ENCODE data around the gene CLDN34.

Gene CLDN34

GRCh38 chrX:9937761-9938160 lies 29.4 kb upstream of the CLDN34 start:
- no peak for TF ChIP-seq TCF12 (IDR thresholded peaks at IDR 0.05; ENCODE audit: low read depth)
- no peak for TF ChIP-seq EGR1 (IDR thresholded peaks at IDR 0.05)
- TF ChIP-seq TEAD4 (IDR thresholded peaks at IDR 0.05): no peak
- no peak for TF ChIP-seq REST (IDR thresholded peaks at IDR 0.05; ENCODE audit: low read depth)
- no peak for TF ChIP-seq RAD21 (IDR thresholded peaks at IDR 0.05; ENCODE audit: low read depth)
- TF ChIP-seq ZBTB7A (IDR thresholded peaks at IDR 0.05; ENCODE audit: low read depth): no peak
- TF ChIP-seq FOXM1 (IDR thresholded peaks at IDR 0.05; ENCODE audit: borderline replicate concordance, low read depth): no peak
- no peak for TF ChIP-seq YY1 (IDR thresholded peaks at IDR 0.05; ENCODE audit: low read depth)
- TF ChIP-seq EP300 (IDR thresholded peaks at IDR 0.05; ENCODE audit: borderline replicate concordance): no peak
- no peak for TF ChIP-seq CEBPB (IDR thresholded peaks at IDR 0.05)
- TF ChIP-seq CREB1 (IDR thresholded peaks at IDR 0.05; ENCODE audit: low read depth): no peak

DNA sequence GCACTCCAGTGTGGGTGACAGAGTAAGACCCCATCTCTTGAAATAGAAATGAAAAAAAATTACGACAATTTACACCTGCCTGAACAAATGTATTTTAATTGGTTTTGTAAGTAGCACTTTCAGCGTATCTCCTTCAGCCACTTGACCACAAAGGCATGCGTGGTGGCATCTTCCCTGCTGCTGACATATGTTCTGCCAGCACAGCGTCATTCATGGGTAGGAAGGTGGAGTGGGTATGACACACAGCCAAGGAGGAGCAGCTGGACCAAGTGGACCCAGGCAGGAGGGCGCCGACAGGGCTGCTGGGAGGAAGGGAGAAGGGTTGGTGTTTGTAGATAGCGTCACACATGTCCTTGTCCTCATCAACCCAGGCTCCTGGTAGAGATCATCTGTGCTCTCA lies 28.6 kb upstream of the CLDN34 start:
- TF ChIP-seq RAD21 (IDR thresholded peaks at IDR 0.05; ENCODE audit: low read depth) (no peak), EP300 (IDR thresholded peaks at IDR 0.05; ENCODE audit: borderline replicate concordance) (no peak), NFIC (IDR thresholded peaks at IDR 0.05) (no peak), EGR1 (IDR thresholded peaks at IDR 0.05) (no peak), TEAD4 (IDR thresholded peaks at IDR 0.05) (no peak), TAF1 (IDR thresholded peaks at IDR 0.05; ENCODE audit: low read depth) (no peak), YY1 (IDR thresholded peaks at IDR 0.05; ENCODE audit: low read depth) (no peak), CEBPB (IDR thresholded peaks at IDR 0.05) (no peak), TCF12 (IDR thresholded peaks at IDR 0.05; ENCODE audit: low read depth) (no peak), REST (IDR thresholded peaks at IDR 0.05; ENCODE audit: low read depth) (no peak), CREB1 (IDR thresholded peaks at IDR 0.05; ENCODE audit: low read depth) (no peak), ZBTB7A (IDR thresholded peaks at IDR 0.05; ENCODE audit: low read depth) (no peak), FOXM1 (IDR thresholded peaks at IDR 0.05; ENCODE audit: borderline replicate concordance, low read depth) (no peak), MAX (IDR thresholded peaks at IDR 0.05) (no peak)
- TF ChIP-seq, protein P1, sequence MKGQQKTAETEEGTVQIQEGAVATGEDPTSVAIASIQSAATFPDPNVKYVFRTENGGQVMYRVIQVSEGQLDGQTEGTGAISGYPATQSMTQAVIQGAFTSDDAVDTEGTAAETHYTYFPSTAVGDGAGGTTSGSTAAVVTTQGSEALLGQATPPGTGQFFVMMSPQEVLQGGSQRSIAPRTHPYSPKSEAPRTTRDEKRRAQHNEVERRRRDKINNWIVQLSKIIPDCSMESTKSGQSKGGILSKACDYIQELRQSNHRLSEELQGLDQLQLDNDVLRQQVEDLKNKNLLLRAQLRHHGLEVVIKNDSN (IDR thresholded peaks at IDR 0.05): no peak

DNA sequence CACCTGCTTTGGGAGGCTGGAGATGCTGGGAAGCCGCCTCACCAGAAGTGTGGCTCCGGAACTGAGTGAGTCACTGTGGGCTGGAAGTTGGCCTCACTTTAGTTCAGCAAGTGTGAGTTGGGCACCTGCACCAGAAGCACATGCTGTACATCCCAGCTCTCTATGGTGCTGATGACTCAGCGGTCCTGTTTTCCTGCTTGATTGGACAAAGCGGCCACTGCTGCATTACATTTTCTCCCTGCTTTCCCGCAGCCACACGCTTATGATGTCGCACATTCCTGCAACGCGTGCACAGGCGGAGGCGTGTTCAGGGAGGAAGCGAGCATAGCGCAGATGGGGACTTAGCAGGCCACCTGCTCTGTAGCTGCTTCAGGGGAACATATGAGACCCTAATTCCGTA lies 26.7 kb upstream of the CLDN34 start:
- TF ChIP-seq TEAD4 (IDR thresholded peaks at IDR 0.05): peak; percentile 66; the same call in 1 of the 2 replicates
- TF ChIP-seq TAF1 (IDR thresholded peaks at IDR 0.05; ENCODE audit: low read depth): no peak
- peak; percentile 87 for TF ChIP-seq MAX (IDR thresholded peaks at IDR 0.05)
- TF ChIP-seq, protein P1 (IDR thresholded peaks at IDR 0.05): no peak
- TF ChIP-seq TCF12 (IDR thresholded peaks at IDR 0.05; ENCODE audit: low read depth): no peak

DNA sequence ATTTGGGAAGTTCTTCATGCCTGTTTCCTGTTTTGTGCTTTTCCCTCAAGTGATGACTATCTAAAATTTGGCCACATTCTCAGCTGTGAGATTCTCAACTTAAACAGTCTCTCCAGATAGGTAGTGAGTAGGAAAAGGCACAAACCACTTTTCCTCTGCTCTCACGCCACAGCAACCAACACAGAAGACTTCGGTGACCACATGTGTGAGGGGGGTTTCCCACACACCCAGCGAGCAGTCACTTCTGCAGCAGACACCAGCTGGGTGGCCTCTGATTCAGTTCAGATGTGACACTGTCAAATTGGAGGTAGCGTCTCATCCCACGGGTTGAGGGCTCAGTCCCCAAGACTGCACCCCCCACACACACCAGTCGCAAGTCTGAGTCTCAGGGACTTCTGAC lies 25.1 kb upstream of the CLDN34 start:
- TF ChIP-seq, protein P1 (IDR thresholded peaks at IDR 0.05): no peak
- no peak for TF ChIP-seq NFIC (IDR thresholded peaks at IDR 0.05)

GRCh38 chrX:9943420-9943819 lies 23.7 kb upstream of the CLDN34 start:
- no peak for TF ChIP-seq FOXM1 (IDR thresholded peaks at IDR 0.05; ENCODE audit: borderline replicate concordance, low read depth)
- no peak for TF ChIP-seq ZBTB7A (IDR thresholded peaks at IDR 0.05; ENCODE audit: low read depth)
- no peak for TF ChIP-seq TCF12 (IDR thresholded peaks at IDR 0.05; ENCODE audit: low read depth)
- no peak for TF ChIP-seq CEBPB (IDR thresholded peaks at IDR 0.05)
- TF ChIP-seq MAX (IDR thresholded peaks at IDR 0.05): no peak
- TF ChIP-seq YY1 (IDR thresholded peaks at IDR 0.05; ENCODE audit: low read depth): no peak
- TF ChIP-seq RAD21 (IDR thresholded peaks at IDR 0.05; ENCODE audit: low read depth): no peak
- TF ChIP-seq, protein P1 (IDR thresholded peaks at IDR 0.05): no peak
- TF ChIP-seq CREB1 (IDR thresholded peaks at IDR 0.05; ENCODE audit: low read depth): no peak
- TF ChIP-seq EP300 (IDR thresholded peaks at IDR 0.05; ENCODE audit: borderline replicate concordance): no peak
- TF ChIP-seq EGR1 (IDR thresholded peaks at IDR 0.05): no peak
- TF ChIP-seq TAF1 (IDR thresholded peaks at IDR 0.05; ENCODE audit: low read depth): no peak
- TF ChIP-seq REST (IDR thresholded peaks at IDR 0.05; ENCODE audit: low read depth): no peak
- no peak for TF ChIP-seq TEAD4 (IDR thresholded peaks at IDR 0.05)
- TF ChIP-seq NFIC (IDR thresholded peaks at IDR 0.05): no peak
